Measurements from ENCODE around the gene VPS18.

DNA sequence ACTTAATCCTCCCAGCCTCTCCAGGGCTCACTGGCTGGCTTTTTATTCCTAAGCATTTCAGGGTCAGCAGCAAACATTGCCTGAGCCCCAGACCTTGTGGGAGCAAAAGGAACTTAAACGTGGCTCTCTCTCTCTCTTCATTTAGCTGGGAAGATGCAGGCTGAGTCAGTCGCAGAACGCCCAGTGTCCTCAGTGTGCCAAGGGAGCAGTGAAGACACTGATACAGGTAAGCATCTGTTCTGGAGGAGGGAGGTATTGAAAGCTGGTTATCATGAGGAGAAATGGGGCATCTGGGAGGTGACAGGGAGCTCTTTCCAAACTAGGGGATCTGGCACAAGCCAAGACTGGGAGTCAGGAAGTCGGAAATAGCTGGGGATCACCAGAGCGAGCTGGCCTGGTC is 24.6 kb upstream of the VPS18 start:
- TF ChIP-seq, protein P1, sequence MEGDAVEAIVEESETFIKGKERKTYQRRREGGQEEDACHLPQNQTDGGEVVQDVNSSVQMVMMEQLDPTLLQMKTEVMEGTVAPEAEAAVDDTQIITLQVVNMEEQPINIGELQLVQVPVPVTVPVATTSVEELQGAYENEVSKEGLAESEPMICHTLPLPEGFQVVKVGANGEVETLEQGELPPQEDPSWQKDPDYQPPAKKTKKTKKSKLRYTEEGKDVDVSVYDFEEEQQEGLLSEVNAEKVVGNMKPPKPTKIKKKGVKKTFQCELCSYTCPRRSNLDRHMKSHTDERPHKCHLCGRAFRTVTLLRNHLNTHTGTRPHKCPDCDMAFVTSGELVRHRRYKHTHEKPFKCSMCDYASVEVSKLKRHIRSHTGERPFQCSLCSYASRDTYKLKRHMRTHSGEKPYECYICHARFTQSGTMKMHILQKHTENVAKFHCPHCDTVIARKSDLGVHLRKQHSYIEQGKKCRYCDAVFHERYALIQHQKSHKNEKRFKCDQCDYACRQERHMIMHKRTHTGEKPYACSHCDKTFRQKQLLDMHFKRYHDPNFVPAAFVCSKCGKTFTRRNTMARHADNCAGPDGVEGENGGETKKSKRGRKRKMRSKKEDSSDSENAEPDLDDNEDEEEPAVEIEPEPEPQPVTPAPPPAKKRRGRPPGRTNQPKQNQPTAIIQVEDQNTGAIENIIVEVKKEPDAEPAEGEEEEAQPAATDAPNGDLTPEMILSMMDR (IDR thresholded peaks at IDR 0.05; ENCODE audit: low read depth, low read length): no peak
- TF ChIP-seq EZH2phosphoT487 (IDR thresholded peaks at IDR 0.05; ENCODE audit: low read depth): no peak

Measured in OCI-LY3 (cell line).